Esophagus squamous epithelium (tissue), 4 donors: Measurements from ENCODE around the gene CTF1.

Experiments
- CTCF ChIP-seq, 6 experiments: fragments of 450-650 bp in 4 of 6; fragments of 200-600 bp in 2 of 6; sonication (generic) in 2 of 6; IDR thresholded peaks; one replicate each; pipeline ENCODE4 v1.5.1; 2016 to 2019; ENCODE audit warnings: antibody characterized with exemption in 6 of 6, mild to moderate bottlenecking in 4 of 6, moderate library complexity in 4 of 6
- POLR2A ChIP-seq, 4 donors: fragments of 450-650 bp; IDR thresholded peaks; one replicate each; pipeline ENCODE4 v1.6.1; 2017; ENCODE audit warnings: antibody characterized with exemption in 4 of 4, mild to moderate bottlenecking in 4 of 4, moderate library complexity in 3 of 4

GRCh38 chr16:30918614-30919013 lies 22.2 kb downstream of the CTF1 start:
- TF ChIP-seq CTCF (IDR thresholded peaks at IDR 0.05): no peak
- TF ChIP-seq POLR2A (IDR thresholded peaks at IDR 0.05): no peak
